Measurements from ENCODE around the gene ATP10A.

DNA sequence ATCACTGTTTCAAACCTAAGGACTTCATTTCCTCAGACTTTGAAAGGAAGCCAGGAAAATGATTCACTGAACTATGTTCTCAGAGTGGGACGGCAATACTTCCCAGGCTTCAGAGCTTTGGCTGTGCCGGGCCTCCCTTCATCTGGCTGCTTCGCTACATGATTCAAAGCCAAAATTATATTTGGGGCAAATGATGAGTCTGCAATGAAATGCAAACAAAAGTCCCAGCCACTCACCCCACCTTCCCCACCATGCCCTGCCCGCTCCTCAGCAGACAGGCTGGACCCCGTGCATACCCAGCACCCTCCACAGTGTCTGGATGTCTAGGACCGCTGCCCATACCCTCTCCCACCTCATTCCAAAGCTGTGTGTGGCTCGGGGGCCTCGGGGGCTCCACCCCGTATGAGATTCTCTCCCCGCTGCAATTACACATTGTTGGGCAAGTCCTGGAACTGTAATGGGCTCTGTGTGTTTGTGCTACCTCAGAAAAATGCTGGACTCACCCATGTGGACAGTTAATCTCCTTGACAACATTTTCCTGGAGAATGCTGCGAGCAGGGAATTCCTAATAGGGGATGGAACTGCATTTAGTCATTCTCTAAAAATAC is 32.2 kb downstream of the ATP10A start:
- TF ChIP-seq, protein P1, sequence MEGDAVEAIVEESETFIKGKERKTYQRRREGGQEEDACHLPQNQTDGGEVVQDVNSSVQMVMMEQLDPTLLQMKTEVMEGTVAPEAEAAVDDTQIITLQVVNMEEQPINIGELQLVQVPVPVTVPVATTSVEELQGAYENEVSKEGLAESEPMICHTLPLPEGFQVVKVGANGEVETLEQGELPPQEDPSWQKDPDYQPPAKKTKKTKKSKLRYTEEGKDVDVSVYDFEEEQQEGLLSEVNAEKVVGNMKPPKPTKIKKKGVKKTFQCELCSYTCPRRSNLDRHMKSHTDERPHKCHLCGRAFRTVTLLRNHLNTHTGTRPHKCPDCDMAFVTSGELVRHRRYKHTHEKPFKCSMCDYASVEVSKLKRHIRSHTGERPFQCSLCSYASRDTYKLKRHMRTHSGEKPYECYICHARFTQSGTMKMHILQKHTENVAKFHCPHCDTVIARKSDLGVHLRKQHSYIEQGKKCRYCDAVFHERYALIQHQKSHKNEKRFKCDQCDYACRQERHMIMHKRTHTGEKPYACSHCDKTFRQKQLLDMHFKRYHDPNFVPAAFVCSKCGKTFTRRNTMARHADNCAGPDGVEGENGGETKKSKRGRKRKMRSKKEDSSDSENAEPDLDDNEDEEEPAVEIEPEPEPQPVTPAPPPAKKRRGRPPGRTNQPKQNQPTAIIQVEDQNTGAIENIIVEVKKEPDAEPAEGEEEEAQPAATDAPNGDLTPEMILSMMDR (IDR thresholded peaks at IDR 0.05): no peak
- peak; percentile 60 for TF ChIP-seq EP300 (IDR thresholded peaks at IDR 0.05)
- peak in 2 of 3 donors; percentile 28 to 57 for TF ChIP-seq POLR2AphosphoS5 (IDR thresholded peaks at IDR 0.05)
- TF ChIP-seq POLR2A (IDR thresholded peaks at IDR 0.05): no peak
